Endothelial cell of hepatic sinusoid (primary cell): ENCODE data around the gene SLC25A39.

Experiments
- in situ Hi-C: cut with HindIII; loops from 2 replicates; pipeline ENCODE4 v1.10.0; 2017; ENCODE audit warnings: low sequenced_read_pairs

The SLC25A39 gene

GRCh38 chr17:44315760-44316731 is 8.6 kb downstream of the SLC25A39 start:
- in situ Hi-C loops = loop anchor here (10.0 kb wide), 1 partner anchor 61 kb away; no protein-coding TSS in a partner anchor

- in situ Hi-C loops = loop anchor here (5.0 to 10.0 kb wide), 2 partner anchors 60 to 113 kb away; no protein-coding TSS in a partner anchor
Measured at GRCh38 chr17:44314869-44315661, 9.6 kb downstream of the SLC25A39 start.

- in situ Hi-C loops = loop anchor here (5.0 to 10.0 kb wide), 2 partner anchors 60 to 112 kb away; no protein-coding TSS in a partner anchor
Measured at GRCh38 chr17:44314524-44314868, 10.1 kb downstream of the SLC25A39 start.

- in situ Hi-C loops = loop anchor here (5.0 to 10.0 kb wide), 2 partner anchors 59 to 112 kb away; no protein-coding TSS in a partner anchor
Measured at GRCh38 chr17:44314031-44314430, 10.6 kb downstream of the SLC25A39 start.

GRCh38 chr17:44312396-44313104 is 12.1 kb downstream of the SLC25A39 start:
- in situ Hi-C loops = loop anchor here (5.0 to 10.0 kb wide), 2 partner anchors 58 to 110 kb away; no protein-coding TSS in a partner anchor

GRCh38 chr17:44311562-44312181 is 13.0 kb downstream of the SLC25A39 start:
- in situ Hi-C loops = loop anchor here (5.0 to 10.0 kb wide), 2 partner anchors 57 to 109 kb away; no protein-coding TSS in a partner anchor

- in situ Hi-C loops = loop anchor here (5.0 to 10.0 kb wide), 2 partner anchors 56 to 108 kb away; no protein-coding TSS in a partner anchor
Measured at GRCh38 chr17:44310609-44311376, 13.8 kb downstream of the SLC25A39 start.

GRCh38 chr17:44310188-44310587 is 14.4 kb downstream of the SLC25A39 start:
- in situ Hi-C loops = loop anchor here (5.0 to 10.0 kb wide), 2 partner anchors 55 to 108 kb away; no protein-coding TSS in a partner anchor

GRCh38 chr17:44309472-44309871 is 15.2 kb downstream of the SLC25A39 start:
- in situ Hi-C loops = no loop called here

GRCh38 chr17:44308865-44309264 is 15.8 kb downstream of the SLC25A39 start:
- in situ Hi-C loops = no loop called here

GRCh38 chr17:44308320-44308818 is 16.3 kb downstream of the SLC25A39 start, which contains the start of gene RUNDC3A:
RUNDC3A (plus strand) TSS chr17:44308601; CDS start chr17:44308833, 232 bp downstream.
- in situ Hi-C loops = no loop called here

GRCh38 chr17:44307387-44308186 is 17.0 kb downstream of the SLC25A39 start:
- in situ Hi-C loops = no loop called here

GRCh38 chr17:44304651-44305050 is 20.0 kb downstream of the SLC25A39 start:
- in situ Hi-C loops = no loop called here

GRCh38 chr17:44297975-44298374 is 26.6 kb downstream of the SLC25A39 start:
- in situ Hi-C loops = no loop called here

GRCh38 chr17:44293509-44294226 is 31.0 kb downstream of the SLC25A39 start:
- in situ Hi-C loops = no loop called here

GRCh38 chr17:44287651-44288050 is 37.0 kb downstream of the SLC25A39 start:
- in situ Hi-C loops = no loop called here

GRCh38 chr17:44284024-44284400 is 40.6 kb downstream of the SLC25A39 start:
- in situ Hi-C loops = no loop called here
